SH-SY5Y (cell line): ENCODE measurements around the gene PIGN.

Experiments
- GATA2 ChIP-seq: IDR thresholded peaks from 2 replicates; pipeline ENCODE4 v1.6.1; 2011; ENCODE audit warnings: mild to moderate bottlenecking, low read depth, low read length
- GATA3 ChIP-seq: IDR thresholded peaks from 2 replicates; pipeline ENCODE4 v1.6.1; 2011; ENCODE audit warnings: low read depth, mild to moderate bottlenecking, low read length, moderate library complexity

DNA sequence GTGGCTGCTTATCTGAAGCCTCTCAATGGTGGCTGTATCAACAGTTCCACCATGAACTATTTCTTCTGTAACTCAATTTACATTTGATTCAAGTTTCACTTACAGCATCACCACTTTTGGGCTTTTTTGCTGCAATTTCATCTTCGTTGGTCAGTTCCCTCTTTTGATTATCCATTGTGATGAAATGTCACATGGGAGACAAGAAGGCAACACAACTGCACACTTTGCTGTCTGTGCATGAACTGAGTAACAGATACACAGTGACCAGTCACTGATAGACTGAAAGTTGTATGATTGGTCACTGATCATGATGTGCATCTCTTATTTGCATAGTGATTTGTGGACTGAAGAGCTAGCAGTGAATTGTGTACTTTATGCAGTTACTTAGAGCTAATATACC lies 163.3 kb downstream of the PIGN start:
- TF ChIP-seq GATA2, result no peak
- TF ChIP-seq GATA3, result no peak
